ENCODE results near the gene HMGCL. TPM values are rescaled to one million over a fixed set of nuclear protein-coding genes. Genes with fewer than 3 reads are reported as not detected.
"Not testable (repeated sequence)": the region's sequence is repeated elsewhere in the genome, so short reads cannot be mapped to it uniquely, and the experiment has no call there.

Gene HMGCL
- total RNA-seq, 2 donors from 2014 or later, result 18.9 to 21.1 TPM

DNA sequence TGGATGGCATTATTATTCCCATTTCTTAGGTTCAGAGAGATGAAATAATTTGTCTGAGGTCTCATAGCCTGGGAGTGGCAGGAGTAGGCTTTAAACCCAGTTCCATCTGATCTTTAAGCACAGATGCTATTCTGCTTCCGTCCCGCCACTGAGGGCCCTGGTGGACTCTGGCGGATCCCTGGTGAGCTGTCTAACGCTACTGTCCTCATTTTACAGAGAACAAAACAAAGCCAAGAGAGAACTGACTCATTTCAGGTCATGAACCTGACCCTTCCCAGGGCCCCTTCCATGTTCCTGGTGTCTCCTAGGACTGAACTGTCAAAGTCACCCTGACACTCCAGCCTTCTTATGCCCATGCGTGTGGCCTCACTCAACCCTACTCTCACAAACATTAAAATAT, 21.6 kb downstream of the HMGCL start:
- ATAC-seq, result no peak
- H3K9me3 ChIP-seq, result no peaks in the 10 kb centered on the region
- no peaks in the 10 kb centered on the region for H3K36me3 ChIP-seq (replicated peaks in 1 of 2; ENCODE audit: insufficient read depth in 1 of 2, low read depth in 2 of 2)
- no peak overlapping the region for H3K4me3 ChIP-seq
- TF ChIP-seq, protein P1, sequence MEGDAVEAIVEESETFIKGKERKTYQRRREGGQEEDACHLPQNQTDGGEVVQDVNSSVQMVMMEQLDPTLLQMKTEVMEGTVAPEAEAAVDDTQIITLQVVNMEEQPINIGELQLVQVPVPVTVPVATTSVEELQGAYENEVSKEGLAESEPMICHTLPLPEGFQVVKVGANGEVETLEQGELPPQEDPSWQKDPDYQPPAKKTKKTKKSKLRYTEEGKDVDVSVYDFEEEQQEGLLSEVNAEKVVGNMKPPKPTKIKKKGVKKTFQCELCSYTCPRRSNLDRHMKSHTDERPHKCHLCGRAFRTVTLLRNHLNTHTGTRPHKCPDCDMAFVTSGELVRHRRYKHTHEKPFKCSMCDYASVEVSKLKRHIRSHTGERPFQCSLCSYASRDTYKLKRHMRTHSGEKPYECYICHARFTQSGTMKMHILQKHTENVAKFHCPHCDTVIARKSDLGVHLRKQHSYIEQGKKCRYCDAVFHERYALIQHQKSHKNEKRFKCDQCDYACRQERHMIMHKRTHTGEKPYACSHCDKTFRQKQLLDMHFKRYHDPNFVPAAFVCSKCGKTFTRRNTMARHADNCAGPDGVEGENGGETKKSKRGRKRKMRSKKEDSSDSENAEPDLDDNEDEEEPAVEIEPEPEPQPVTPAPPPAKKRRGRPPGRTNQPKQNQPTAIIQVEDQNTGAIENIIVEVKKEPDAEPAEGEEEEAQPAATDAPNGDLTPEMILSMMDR (IDR thresholded peaks at IDR 0.05), result no peak
- TF ChIP-seq POLR2A (IDR thresholded peaks at IDR 0.05), result no peak
- WGBS, 2 donors, result 90 to 98% methylated on average over 5 of the region's 5 CpGs
- intact Hi-C loops (cut with DNase I), result no loop called here
- DNase-seq, result no peak
- H3K4me1 ChIP-seq, result peaks cover 21% of the 10 kb centered on the region
- no peaks in the 10 kb centered on the region for H3K27me3 ChIP-seq
- no peak overlapping the region for H3K27ac ChIP-seq

DNA sequence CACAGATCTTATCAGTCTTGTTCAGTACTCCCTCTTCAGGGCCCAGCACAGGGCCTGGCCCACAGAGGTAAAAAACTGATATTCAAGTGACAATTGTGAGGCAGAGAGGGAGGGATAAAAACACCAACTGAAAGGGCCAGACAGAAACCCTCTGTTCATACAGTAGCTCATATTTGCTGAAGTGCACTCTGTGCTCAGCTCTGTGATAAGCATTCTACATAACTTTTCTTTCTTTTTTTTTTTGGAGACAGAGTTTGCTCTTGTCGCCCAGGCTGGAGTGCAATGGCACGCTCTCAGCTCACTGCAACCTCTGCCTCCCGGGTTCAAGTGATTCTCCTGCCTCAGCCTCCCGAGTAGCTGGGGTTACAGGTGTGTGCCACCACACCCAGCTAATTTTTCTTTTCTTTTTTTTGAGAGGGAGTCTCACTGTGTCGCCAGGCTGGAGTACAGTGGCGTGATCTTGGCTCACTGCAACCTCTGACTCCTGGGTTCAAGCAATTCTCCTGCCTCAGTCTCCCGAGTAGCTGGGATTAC, 22.4 kb downstream of the HMGCL start:
- intact Hi-C loops (cut with DNase I); H3K36me3 ChIP-seq (replicated peaks in 1 of 2; ENCODE audit: insufficient read depth in 1 of 2, low read depth in 2 of 2); ATAC-seq; H3K9me3 ChIP-seq; H3K27ac ChIP-seq; H3K27me3 ChIP-seq; H3K4me3 ChIP-seq; DNase-seq: not testable (repeated sequence)
- peaks cover 29% of the 10 kb centered on the region for H3K4me1 ChIP-seq
- WGBS, 2 donors, result 94 to 99% methylated on average over 7 of the region's 7 CpGs

DNA sequence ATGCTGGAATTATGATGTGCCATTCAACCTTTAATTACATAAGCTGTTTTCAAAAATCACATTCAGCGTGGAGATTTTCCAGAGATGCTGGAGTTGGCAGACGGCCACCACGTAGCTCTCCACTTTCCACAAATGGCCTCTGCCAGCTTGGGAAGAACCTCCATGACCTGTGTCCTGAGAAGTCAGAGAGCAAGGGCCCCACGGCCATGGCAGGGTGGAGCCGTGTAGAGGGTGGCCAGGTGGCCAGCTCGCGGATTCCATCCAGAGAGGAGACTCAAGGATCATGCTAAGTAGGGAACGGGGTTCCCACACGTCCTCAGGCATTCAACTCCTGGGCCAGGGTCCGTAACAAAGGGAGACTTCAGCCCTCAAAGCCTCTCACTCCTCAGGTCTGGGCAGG, 23.4 kb downstream of the HMGCL start:
- Histone ChIP-seq H3K27me3 (no peaks in the 10 kb centered on the region), H3K36me3 (replicated peaks in 1 of 2; ENCODE audit: insufficient read depth in 1 of 2, low read depth in 2 of 2) (no peaks in the 10 kb centered on the region), H3K4me3 (no peak overlapping the region), H3K4me1 (peaks cover 33% of the 10 kb centered on the region), H3K9me3 (no peaks in the 10 kb centered on the region), H3K27ac (peak overlapping the region; percentile 94 to 97 (median 96))
- no peak for ATAC-seq
- peak in 1 of 4 donors; percentile 25 for DNase-seq
- 50 to 53% methylated on average over 2 to 10 of the region's 10 CpGs for WGBS, 2 donors
- intact Hi-C loops (cut with DNase I), result no loop called here
- no peak for TF ChIP-seq POLR2A (IDR thresholded peaks at IDR 0.05)
- TF ChIP-seq, protein P1 (IDR thresholded peaks at IDR 0.05), result no peak

DNA sequence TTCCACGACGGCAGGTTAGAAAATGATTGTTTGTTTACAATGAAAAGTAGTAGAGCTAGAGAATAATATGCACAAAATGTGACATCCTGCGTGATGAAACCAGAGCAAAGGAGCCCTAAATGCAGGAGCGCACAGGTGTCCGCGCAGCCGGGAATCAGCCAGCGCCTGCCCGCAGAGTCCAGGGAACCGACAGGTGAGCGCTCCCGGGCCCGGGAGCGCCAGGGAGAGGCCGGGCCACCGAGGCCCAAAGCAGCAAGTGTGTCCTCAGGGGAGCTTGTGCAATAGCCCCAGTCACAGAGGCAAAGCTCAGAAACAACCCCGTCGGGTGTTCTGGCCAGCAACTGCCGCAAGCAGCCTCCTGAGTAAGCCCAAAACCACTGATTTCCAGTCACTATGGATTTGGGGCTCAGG, 23.9 kb downstream of the HMGCL start:
- Histone ChIP-seq H3K36me3 (replicated peaks in 1 of 2; ENCODE audit: insufficient read depth in 1 of 2, low read depth in 2 of 2) (no peaks in the 10 kb centered on the region), H3K4me1 (peaks cover 33% of the 10 kb centered on the region), H3K27ac (peak overlapping the region; percentile 94 to 97 (median 96)), H3K27me3 (no peaks in the 10 kb centered on the region), H3K9me3 (no peaks in the 10 kb centered on the region), H3K4me3 (peak overlapping the region; percentile 24 to 76)
- DNase-seq (peak; percentile 48 to 58 (median 54)), ATAC-seq (peak; percentile 19)
- TF ChIP-seq, protein P1 (IDR thresholded peaks at IDR 0.05), result peak in 1 of 7 experiments; percentile 10
- no peak for TF ChIP-seq POLR2A (IDR thresholded peaks at IDR 0.05)
- intact Hi-C loops (cut with DNase I), result no loop called here
- 9 to 13% methylated on average over 18 to 19 of the region's 19 CpGs for WGBS, 2 donors

DNA sequence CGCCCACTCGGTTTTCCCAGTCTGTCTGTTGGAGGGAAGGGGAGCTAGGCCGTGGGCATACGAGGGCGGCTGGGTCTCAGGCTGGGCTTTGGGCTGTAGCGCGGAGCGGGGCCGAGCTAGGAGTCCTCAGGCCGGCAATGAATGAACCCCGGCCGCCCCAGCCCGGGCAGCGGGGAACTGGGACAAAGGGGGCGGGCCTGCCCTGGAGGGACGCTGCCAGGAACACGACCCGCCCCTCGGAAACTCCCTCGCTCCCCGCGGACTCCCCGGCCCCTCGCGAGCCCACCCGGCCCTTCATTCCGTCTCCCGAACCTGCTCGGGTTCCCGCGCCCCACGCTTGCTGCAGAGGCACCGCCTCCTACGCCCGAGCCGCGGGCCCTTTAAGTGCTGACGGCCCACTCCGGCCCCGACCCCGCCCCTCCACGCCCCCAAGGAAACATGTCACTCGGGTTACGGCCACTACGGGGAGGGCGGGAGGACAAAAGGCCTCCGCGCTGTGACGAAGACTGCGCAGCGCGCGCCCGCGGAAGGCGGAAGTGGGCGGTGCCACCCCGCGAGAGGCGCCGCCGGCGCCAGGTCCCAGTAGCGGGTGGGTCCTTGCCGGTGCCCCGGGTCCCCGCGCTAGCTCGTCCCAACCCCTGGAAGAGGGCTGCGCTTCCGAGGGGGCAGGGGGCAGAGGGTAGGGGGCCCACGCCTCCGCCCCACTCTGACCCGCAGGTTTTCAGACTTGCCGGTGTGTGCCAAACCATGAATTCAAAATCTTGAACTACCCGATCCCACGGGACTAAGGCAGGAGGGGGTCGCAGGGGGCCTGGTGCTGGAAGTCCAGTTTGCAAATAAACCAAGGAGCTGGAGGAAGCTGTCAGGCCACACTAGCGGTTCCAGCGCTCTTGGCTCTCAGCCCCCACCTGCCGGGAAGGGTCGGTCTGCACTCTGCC, 24.6 kb downstream of the HMGCL start, which contains the start of gene GALE:
Gene GALE (minus strand): TSS at position 355 of the 938 bp plus-strand sequence. CDS start 1,747 bp downstream, outside the sequence.
- Histone ChIP-seq H3K36me3 (replicated peaks in 1 of 2; ENCODE audit: insufficient read depth in 1 of 2, low read depth in 2 of 2) (no peaks in the 10 kb centered on the region), H3K27me3 (no peaks in the 10 kb centered on the region), H3K27ac (peak within 1 kb of the TSS; percentile 94 to 97 (median 96)), H3K4me3 (peak within 1 kb of the TSS; percentile 76 to 99), H3K9me3 (no peaks in the 10 kb centered on the region), H3K4me1 (peaks cover 33% of the 10 kb centered on the region)
- 1 to 2% methylated on average over 13 to 82 of the region's 82 CpGs for WGBS, 2 donors
- TF ChIP-seq POLR2A (IDR thresholded peaks at IDR 0.05), result peak; percentile 77 to 83 (median 79)
- TF ChIP-seq, protein P1 (IDR thresholded peaks at IDR 0.05), result peak in 1 of 7 experiments; percentile 25
- intact Hi-C loops (cut with DNase I), result no loop called here
- ATAC-seq (peak; percentile 92), DNase-seq (peak; percentile 97 to 98 (median 98))
